Measurements from ENCODE around the gene TTC39A.

TTC39A gene

GRCh38 chr1:51347398-51348146, 17.2 kb upstream of the TTC39A start:
- Histone ChIP-seq H2AFZ (ENCODE audit: low read length) (no peak overlapping the region), H3K36me3 (ENCODE audit: insufficient read depth, low read length) (no peaks in the 10 kb centered on the region), H3K79me2 (ENCODE audit: insufficient read depth, low read length) (no peaks in the 10 kb centered on the region)

GRCh38 chr1:51346086-51346942, 16.0 kb upstream of the TTC39A start:
- Histone ChIP-seq H3K79me2 (ENCODE audit: insufficient read depth, low read length) (no peaks in the 10 kb centered on the region), H3K36me3 (ENCODE audit: insufficient read depth, low read length) (no peaks in the 10 kb centered on the region), H3K9me3 (ENCODE audit: low read length) (no peaks in the 10 kb centered on the region), H3K4me2 (ENCODE audit: low read length) (no peak overlapping the region), H3K4me3 (ENCODE audit: low read depth, low read length, poor library complexity, severe bottlenecking) (no peak overlapping the region), H3K9me2 (ENCODE audit: low read depth, low read length) (no peaks in the 10 kb centered on the region), H3K27me3 (ENCODE audit: insufficient read depth, low read length) (peaks cover 23% of the 10 kb centered on the region), H3K4me1 (ENCODE audit: insufficient read depth, low read length, severe bottlenecking) (peaks cover 13% of the 10 kb centered on the region), H3K9ac (ENCODE audit: low read length) (no peak overlapping the region), H4K20me1 (ENCODE audit: insufficient read depth, low read length) (no peaks in the 10 kb centered on the region; the same call in 1 of the 2 replicates), H3F3A (ENCODE audit: insufficient read depth, low read length) (no peaks in the 10 kb centered on the region; the same call in 1 of the 2 replicates), H3K27ac (ENCODE audit: low read depth, low read length, poor library complexity, severe bottlenecking) (no peak overlapping the region), H2AFZ (ENCODE audit: low read length) (no peak overlapping the region)
- no peak for TF ChIP-seq EZH2 (IDR thresholded peaks at IDR 0.05; ENCODE audit: borderline replicate concordance, low read length)
- TF ChIP-seq CTCF (IDR thresholded peaks at IDR 0.05; ENCODE audit: low read length), result no peak

More at GRCh38 chr1:51347398-51348146, 17.2 kb upstream of the TTC39A start:
- Histone ChIP-seq H3K9me2 (ENCODE audit: low read depth, low read length) (no peaks in the 10 kb centered on the region), H3K9me3 (ENCODE audit: low read length) (no peaks in the 10 kb centered on the region), H3K4me3 (ENCODE audit: low read depth, low read length, poor library complexity, severe bottlenecking) (no peak overlapping the region), H3K27ac (ENCODE audit: low read depth, low read length, poor library complexity, severe bottlenecking) (no peak overlapping the region), H3K9ac (ENCODE audit: low read length) (no peak overlapping the region), H3K27me3 (ENCODE audit: insufficient read depth, low read length) (peaks cover 23% of the 10 kb centered on the region), H3F3A (ENCODE audit: insufficient read depth, low read length) (no peaks in the 10 kb centered on the region; the same call in 1 of the 2 replicates), H3K4me1 (ENCODE audit: insufficient read depth, low read length, severe bottlenecking) (peaks cover 13% of the 10 kb centered on the region), H4K20me1 (ENCODE audit: insufficient read depth, low read length) (no peaks in the 10 kb centered on the region; the same call in 1 of the 2 replicates), H3K4me2 (ENCODE audit: low read length) (no peak overlapping the region)
- no peak for TF ChIP-seq CTCF (IDR thresholded peaks at IDR 0.05; ENCODE audit: low read length)
- TF ChIP-seq EZH2 (IDR thresholded peaks at IDR 0.05; ENCODE audit: borderline replicate concordance, low read length), result no peak

GRCh38 chr1:51345300-51345687, 14.9 kb upstream of the TTC39A start:
- Histone ChIP-seq H3K4me1 (ENCODE audit: insufficient read depth, low read length, severe bottlenecking) (peaks cover 13% of the 10 kb centered on the region), H4K20me1 (ENCODE audit: insufficient read depth, low read length) (no peaks in the 10 kb centered on the region; the same call in 1 of the 2 replicates), H3K9me2 (ENCODE audit: low read depth, low read length) (no peaks in the 10 kb centered on the region), H3K27ac (ENCODE audit: low read depth, low read length, poor library complexity, severe bottlenecking) (no peak overlapping the region), H3K9ac (ENCODE audit: low read length) (no peak overlapping the region), H2AFZ (ENCODE audit: low read length) (no peak overlapping the region), H3K36me3 (ENCODE audit: insufficient read depth, low read length) (no peaks in the 10 kb centered on the region), H3K27me3 (ENCODE audit: insufficient read depth, low read length) (peaks cover 23% of the 10 kb centered on the region), H3K4me3 (ENCODE audit: low read depth, low read length, poor library complexity, severe bottlenecking) (peak overlapping the region; percentile 39), H3F3A (ENCODE audit: insufficient read depth, low read length) (no peaks in the 10 kb centered on the region; the same call in 1 of the 2 replicates), H3K9me3 (ENCODE audit: low read length) (no peaks in the 10 kb centered on the region), H3K4me2 (ENCODE audit: low read length) (peak overlapping the region; percentile 60), H3K79me2 (ENCODE audit: insufficient read depth, low read length) (no peaks in the 10 kb centered on the region)
- TF ChIP-seq CTCF (IDR thresholded peaks at IDR 0.05; ENCODE audit: low read length) (no peak), EZH2 (IDR thresholded peaks at IDR 0.05; ENCODE audit: borderline replicate concordance, low read length) (no peak)
